ENCODE data around the gene UPP2. TPM values are rescaled to one million over a fixed set of nuclear protein-coding genes. Genes with fewer than 3 reads are reported as not detected.

The UPP2 gene
- total and polyA plus RNA-seq, 7 donors: not detected

- H3K4me1 ChIP-seq: no peaks in the 10 kb centered on the region
- no peaks in the 10 kb centered on the region for H3K36me3 ChIP-seq (ENCODE audit: insufficient read depth in 1 of 2, low read depth in 1 of 2)
- H3K27me3 ChIP-seq (ENCODE audit: insufficient read depth in 3 of 3, low read length in 2 of 3): peaks cover 0 to 1% (median 0%) of the 10 kb centered on the region in 3 donors
- WGBS, 3 donors: 36 to 40% (median 39%) methylated on average over 3 of the region's 3 CpGs
- no peak for ATAC-seq
- no peak overlapping the region for H3K4me3 ChIP-seq
- H3K27ac ChIP-seq: no peak overlapping the region
- H3K9me3 ChIP-seq: no peaks in the 10 kb centered on the region
- TF ChIP-seq CTCF (IDR thresholded peaks at IDR 0.05): no peak
- no peak for DNase-seq
- intact Hi-C loops (cut with DNase I): no loop called here
Measured at GRCh38 chr2:158143703-158144360, 42.2 kb downstream of the UPP2 start.

GRCh38 chr2:158144914-158145625 lies 43.4 kb downstream of the UPP2 start:
- 87 to 94% (median 93%) methylated on average over 13 of the region's 13 CpGs for WGBS, 3 donors
- Histone ChIP-seq H3K27me3 (ENCODE audit: insufficient read depth in 3 of 3, low read length in 2 of 3) (peaks cover 0 to 1% (median 0%) of the 10 kb centered on the region in 3 donors), H3K36me3 (ENCODE audit: insufficient read depth in 1 of 2, low read depth in 1 of 2) (no peaks in the 10 kb centered on the region), H3K4me1 (no peaks in the 10 kb centered on the region), H3K27ac (no peak overlapping the region), H3K9me3 (no peaks in the 10 kb centered on the region), H3K4me3 (no peak overlapping the region)
- intact Hi-C loops (cut with DNase I): no loop called here
- DNase-seq (no peak), ATAC-seq (no peak)
- no peak for TF ChIP-seq CTCF (IDR thresholded peaks at IDR 0.05)

- WGBS, 3 donors: 76 to 78% (median 77%) methylated on average over 3 of the region's 3 CpGs
- no peak for TF ChIP-seq CTCF (IDR thresholded peaks at IDR 0.05)
Measured at GRCh38 chr2:158153270-158154015, 51.8 kb downstream of the UPP2 start.

GRCh38 chr2:158154596-158154995 lies 52.9 kb downstream of the UPP2 start:
- Histone ChIP-seq H3K27ac (no peak overlapping the region), H3K36me3 (ENCODE audit: insufficient read depth in 1 of 2, low read depth in 1 of 2) (no peaks in the 10 kb centered on the region), H3K4me3 (no peak overlapping the region), H3K9me3 (peaks cover 3% of the 10 kb centered on the region), H3K27me3 (ENCODE audit: insufficient read depth in 3 of 3, low read length in 2 of 3) (no peaks in the 10 kb centered on the region), H3K4me1 (no peaks in the 10 kb centered on the region)
- intact Hi-C loops (cut with DNase I): no loop called here
- DNase-seq: no peak
- TF ChIP-seq CTCF (IDR thresholded peaks at IDR 0.05): no peak
- ATAC-seq: no peak

More at GRCh38 chr2:158153270-158154015, 51.8 kb downstream of the UPP2 start:
- Histone ChIP-seq H3K4me1 (no peaks in the 10 kb centered on the region), H3K27ac (no peak overlapping the region), H3K9me3 (peaks cover 3% of the 10 kb centered on the region), H3K4me3 (no peak overlapping the region), H3K27me3 (ENCODE audit: insufficient read depth in 3 of 3, low read length in 2 of 3) (no peaks in the 10 kb centered on the region), H3K36me3 (ENCODE audit: insufficient read depth in 1 of 2, low read depth in 1 of 2) (no peaks in the 10 kb centered on the region)
- intact Hi-C loops (cut with DNase I): no loop called here
- DNase-seq (no peak), ATAC-seq (no peak)

Data from psoas muscle (tissue), 8 donors.